ENCODE results near the gene NEURL1.
"Not testable (repeated sequence)": the region's sequence is repeated elsewhere in the genome, so short reads cannot be mapped to it uniquely, and the experiment has no call there.

NEURL1 gene

GRCh38 chr10:103493916-103494877, 692 bp downstream of the NEURL1 start:
- DNase-seq (ENCODE audit: low read depth in 2 of 2): no peak

- DNase-seq (ENCODE audit: low read depth in 2 of 2): no peak
Measured at GRCh38 chr10:103495321-103495720, 1.8 kb downstream of the NEURL1 start.

GRCh38 chr10:103497161-103497915, 3.8 kb downstream of the NEURL1 start:
- DNase-seq (ENCODE audit: low read depth in 2 of 2): no peak

GRCh38 chr10:103498936-103499638, 5.6 kb downstream of the NEURL1 start:
- DNase-seq (ENCODE audit: low read depth in 2 of 2): no peak

- DNase-seq (ENCODE audit: low read depth in 2 of 2): no peak
Measured at GRCh38 chr10:103499881-103500280, 6.4 kb downstream of the NEURL1 start.

GRCh38 chr10:103500481-103500880, 7.0 kb downstream of the NEURL1 start:
- no peak for DNase-seq (ENCODE audit: low read depth in 2 of 2)

GRCh38 chr10:103501186-103501585, 7.7 kb downstream of the NEURL1 start:
- DNase-seq (ENCODE audit: low read depth in 2 of 2): no peak

- DNase-seq (ENCODE audit: low read depth in 2 of 2): no peak
Measured at GRCh38 chr10:103502849-103503660, 9.6 kb downstream of the NEURL1 start.

- not testable (repeated sequence) for DNase-seq (ENCODE audit: low read depth in 2 of 2)
Measured at GRCh38 chr10:103503777-103504176, 10.3 kb downstream of the NEURL1 start.

- DNase-seq (ENCODE audit: low read depth in 2 of 2): peak in 1 of 2 donors; percentile 20
Measured at GRCh38 chr10:103504181-103504783, 10.8 kb downstream of the NEURL1 start.

- DNase-seq (ENCODE audit: low read depth in 2 of 2): no peak
Measured at GRCh38 chr10:103506061-103506460, 12.6 kb downstream of the NEURL1 start.

GRCh38 chr10:103507235-103508191, 14.0 kb downstream of the NEURL1 start:
- DNase-seq (ENCODE audit: low read depth in 2 of 2): no peak

GRCh38 chr10:103510046-103510685, 16.7 kb downstream of the NEURL1 start:
- no peak for DNase-seq (ENCODE audit: low read depth in 2 of 2)

GRCh38 chr10:103510791-103511752, 17.6 kb downstream of the NEURL1 start:
- DNase-seq (ENCODE audit: low read depth in 2 of 2): no peak

GRCh38 chr10:103512166-103512565, 18.7 kb downstream of the NEURL1 start:
- no peak for DNase-seq (ENCODE audit: low read depth in 2 of 2)

GRCh38 chr10:103512591-103513379, 19.3 kb downstream of the NEURL1 start:
- no peak for DNase-seq (ENCODE audit: low read depth in 2 of 2)

Measured in stimulated activated CD8-positive, alpha-beta memory T cell treated with anti-CD3 and anti-CD28 coated beads, Interleukin-7, amount 100 ng/mL, for 4 hours (primary cell).